CD14-positive monocyte (primary cell): ENCODE data around the gene ABHD11. TPM values are rescaled to one million over a fixed set of nuclear protein-coding genes. Genes with fewer than 3 reads are reported as not detected.
A peak's percentile ranks its signal among the peaks of the same experiment; 100 is the strongest.
"Not testable (repeated sequence)": the region's sequence is repeated elsewhere in the genome, so short reads cannot be mapped to it uniquely, and the experiment has no call there.

Source experiments
- DNase-seq, 3 donors: peaks; one replicate each; pipeline ENCODE4 v3.0.0-alpha.2; 2011 to 2022
- H2AFZ ChIP-seq: 2 replicates; pipeline ENCODE4 v1.6.0; 2012; ENCODE audit warnings: mild to moderate bottlenecking, low read depth, low read length, inconsistent platforms; ENCODE audit not compliant: insufficient read depth, poor library complexity, severe bottlenecking
- H3K27ac ChIP-seq, 2 donors: 1 replicate in 1 of 2; 2 replicates in 1 of 2; pipeline ENCODE4 v1.5.1; 2012 to 2013; ENCODE audit warnings: low read length in 2 of 2, control low read depth in 1 of 2, inconsistent platforms in 1 of 2, low read depth in 1 of 2, mild to moderate bottlenecking in 1 of 2
- H3K27me3 ChIP-seq, 2 donors: one replicate each; pipeline versions ENCODE4 v1.6.0 to v1.6.1; 2011 to 2013; ENCODE audit warnings: low read length in 2 of 2; ENCODE audit not compliant: control insufficient read depth in 2 of 2, insufficient read depth in 2 of 2
- H3K36me3 ChIP-seq, 2 donors: replicated peaks in 1 of 2; 1 replicate in 1 of 2; 2 replicates in 1 of 2; pipeline versions ENCODE4 v1.5.1 to v1.6.1; 2012 to 2013; ENCODE audit warnings: low read length in 2 of 2, control low read depth in 1 of 2, inconsistent platforms in 1 of 2, mild to moderate bottlenecking in 1 of 2; ENCODE audit not compliant: insufficient read depth in 2 of 2, control insufficient read depth in 1 of 2
- H3K4me1 ChIP-seq, 2 donors: 1 replicate in 1 of 2; 2 replicates in 1 of 2; pipeline versions ENCODE4 v1.5.1 to v1.6.1; 2012 to 2013; ENCODE audit warnings: low read length in 2 of 2, control low read depth in 1 of 2, inconsistent platforms in 1 of 2, mild to moderate bottlenecking in 1 of 2, moderate library complexity in 1 of 2; ENCODE audit not compliant: insufficient read depth in 2 of 2, control insufficient read depth in 1 of 2
- H3K4me2 ChIP-seq: replicated peaks from 2 replicates; pipeline ENCODE3; 2012; ENCODE audit warnings: low read length, moderate library complexity, mild to moderate bottlenecking; ENCODE audit not compliant: poor library complexity, severe bottlenecking; ENCODE audit errors: extremely low read depth
- H3K4me3 ChIP-seq, 3 experiments: fragments of 200-600 bp in 1 of 3; sonication (generic) in 1 of 3; replicated peaks in 1 of 3; 1 replicate in 2 of 3; 2 replicates in 1 of 3; pipeline ENCODE4 v1.5.1; 2011 to 2013; ENCODE audit warnings: low read length in 3 of 3, mild to moderate bottlenecking in 3 of 3, control low read depth in 2 of 3, low read depth in 2 of 3, inconsistent platforms in 1 of 3, moderate library complexity in 1 of 3
- H3K79me2 ChIP-seq: 2 replicates; pipeline ENCODE4 v1.6.0; 2012; ENCODE audit warnings: mild to moderate bottlenecking, control low read depth, inconsistent platforms, low read length, moderate library complexity; ENCODE audit not compliant: insufficient read depth
- H3K9ac ChIP-seq: 2 replicates; pipeline ENCODE4 v1.6.0; 2017; ENCODE audit warnings: low read length, mild to moderate bottlenecking; ENCODE audit not compliant: insufficient read depth, poor library complexity, severe bottlenecking
- H3K9me3 ChIP-seq, 2 donors: replicated peaks in 1 of 2; 1 replicate in 1 of 2; 2 replicates in 1 of 2; pipeline versions ENCODE4 v1.5.1 to v1.6.1; 2012 to 2013; ENCODE audit warnings: low read length in 2 of 2, control low read depth in 1 of 2; ENCODE audit not compliant: control insufficient read depth in 1 of 2, insufficient read depth in 1 of 2
- H4K20me1 ChIP-seq: 2 replicates; pipeline ENCODE4 v1.6.0; 2012; ENCODE audit warnings: mild to moderate bottlenecking, low read length, control low read depth, moderate library complexity; ENCODE audit not compliant: insufficient read depth
- H3K27ac Mint-ChIP-seq, 7 donors: one replicate each; pipeline ENCODE4 v1.8.0; 2020; ENCODE audit warnings: mild to moderate bottlenecking in 7 of 7, mixed read lengths in 7 of 7, moderate library complexity in 6 of 7, inconsistent platforms in 2 of 7
- H3K27me3 Mint-ChIP-seq, 3 donors: one replicate each; pipeline ENCODE4 v1.8.0; 2021 to 2022; ENCODE audit warnings: low read depth in 3 of 3, mild to moderate bottlenecking in 3 of 3, mixed read lengths in 3 of 3, moderate library complexity in 3 of 3, inconsistent platforms in 1 of 3
- H3K36me3 Mint-ChIP-seq, 2 donors: one replicate each; pipeline ENCODE4 v1.8.0; 2020; ENCODE audit warnings: mixed read lengths in 2 of 2, inconsistent platforms in 1 of 2, mild to moderate bottlenecking in 1 of 2
- H3K4me1 Mint-ChIP-seq: one replicate; pipeline ENCODE4 v1.8.0; 2020; ENCODE audit warnings: mild to moderate bottlenecking, mixed read lengths
- H3K4me3 Mint-ChIP-seq, 2 donors: one replicate each; pipeline ENCODE4 v1.8.0; 2020; ENCODE audit warnings: mild to moderate bottlenecking in 2 of 2, mixed read lengths in 2 of 2, moderate library complexity in 1 of 2
- H3K9me3 Mint-ChIP-seq, 7 donors: one replicate each; pipeline ENCODE4 v1.8.0; 2020 to 2022; ENCODE audit warnings: mixed read lengths in 7 of 7, mild to moderate bottlenecking in 6 of 7, moderate library complexity in 6 of 7, inconsistent platforms in 2 of 7
- WGBS: methylation state at CpG from one replicate; pipeline ENCODE4 v1.1.5; 2013; ENCODE audit warnings: missing lambda C conversion rate; ENCODE audit not compliant: insufficient coverage; 5-methylcytosine and 5-hydroxymethylcytosine counted together
- intact Hi-C, 2 donors: fragments of 100-400 bp; cut with micrococcal nuclease; formaldehyde crosslinking; loops; one replicate each; pipeline versions ENCODE4 v1.15.0 to v1.15.1; 2023
- polyA minus RNA-seq: library from RNA; depleted of rRNA, polyadenylated mRNA; stranded (reverse); fragments of >200 nt; gene quantifications from 2 replicates; pipeline ENCODE4 v1.2.3, GENCODE V29; 2012
- polyA plus RNA-seq, 3 donors: library from polyadenylated mRNA; depleted of rRNA in 1 of 3; unstranded in 2 of 3; stranded (reverse) in 1 of 3; fragments of 300-500 nt in 2 of 3; fragments of >200 nt in 1 of 3; fragmentation: Illumina TruSeq in 2 of 3; gene quantifications; 1 replicate in 2 of 3; 2 replicates in 1 of 3; pipeline ENCODE4 v1.2.3, GENCODE V29; 2012 to 2021
- total RNA-seq, 12 experiments: library from RNA in 1 of 12; stranded (reverse) in 1 of 12; fragments of 120-200 nt in 1 of 12; gene quantifications; one replicate each; pipeline ENCODE4 v1.2.4 and lab custom pipeline; 2013 to 2026; ENCODE audit warnings: mixed read lengths in 6 of 12, inconsistent platforms in 1 of 12
- TF ChIP-seq, protein P1 (sequence below): fragments of 200-600 bp; IDR thresholded peaks from one replicate; pipeline ENCODE4 v1.8.0; 2022; ENCODE audit warnings: antibody characterized with exemption, mild to moderate bottlenecking

Gene ABHD11, protein sequence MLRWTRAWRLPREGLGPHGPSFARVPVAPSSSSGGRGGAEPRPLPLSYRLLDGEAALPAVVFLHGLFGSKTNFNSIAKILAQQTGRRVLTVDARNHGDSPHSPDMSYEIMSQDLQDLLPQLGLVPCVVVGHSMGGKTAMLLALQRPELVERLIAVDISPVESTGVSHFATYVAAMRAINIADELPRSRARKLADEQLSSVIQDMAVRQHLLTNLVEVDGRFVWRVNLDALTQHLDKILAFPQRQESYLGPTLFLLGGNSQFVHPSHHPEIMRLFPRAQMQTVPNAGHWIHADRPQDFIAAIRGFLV
- total RNA-seq (2013), result 16.9 TPM
- polyA plus RNA-seq (10 to 100 TPM; 20.3 to 23.5 (median 22.1) TPM), polyA minus RNA-seq (14.5 and 20.1 TPM in 2 replicates), total RNA-seq (lab: John Stamatoyannopoulos, UW) (1.1 to 5.0 (median 3.1) reads per million in 11 experiments)

DNA sequence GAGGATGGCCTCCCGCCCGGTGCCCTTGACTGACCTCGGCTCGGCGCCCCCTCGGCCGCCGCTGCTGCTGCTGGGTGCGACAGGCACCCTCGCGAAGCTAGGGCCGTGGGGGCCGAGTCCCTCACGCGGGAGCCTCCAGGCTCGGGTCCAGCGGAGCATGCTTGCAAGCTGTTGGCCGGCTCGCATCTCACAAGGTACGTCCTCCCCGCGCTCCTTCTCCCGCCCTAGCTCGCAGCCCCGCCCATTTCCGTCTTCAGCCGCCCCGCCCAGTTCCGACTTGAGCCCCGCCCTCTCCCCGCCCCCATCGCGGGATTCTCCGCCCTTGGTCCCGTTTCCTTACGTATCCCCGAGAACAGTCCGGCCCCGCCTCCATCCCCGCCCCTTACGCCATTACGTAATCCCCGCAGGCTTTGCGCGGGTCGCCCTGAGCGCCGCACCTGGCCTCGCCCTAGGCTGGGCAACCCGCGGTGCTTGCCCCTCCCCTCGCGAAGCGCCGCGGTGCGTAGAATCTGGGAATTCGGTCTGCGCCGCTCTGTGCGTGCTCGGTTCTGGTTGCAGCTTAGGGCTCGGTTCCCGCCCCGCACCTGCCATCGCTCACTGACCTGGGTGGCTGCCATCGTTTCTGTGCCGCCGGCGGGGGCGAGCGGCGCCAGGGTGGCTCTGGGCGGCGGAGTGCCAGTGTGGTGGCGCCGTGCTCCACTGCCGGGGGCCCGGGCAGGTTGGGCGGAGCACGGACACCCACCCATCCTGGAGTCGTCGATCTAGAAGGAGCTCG is at the start of gene ABHD11:
ABHD11 (minus strand) TSS at position 191 of the 775 bp plus-strand sequence; CDS start at position 159, 32 bp downstream.
- H3K9ac ChIP-seq, result peak within 1 kb of the TSS; percentile 74
- intact Hi-C loops, result loop anchor here (5.0 to 10.0 kb wide), 2 partner anchors 56 to 116 kb away; partner anchors contain the start of genes BUD23 (in 2 of the 2) and DNAJC30 (in 2 of the 2)
- Mint-ChIP-seq H3K9me3 (peaks cover 0 to 7% (median 3%) of the 10 kb centered on the region in 7 donors), H3K36me3 (peaks cover 12 to 23% of the 10 kb centered on the region in 2 donors), H3K27me3 (peaks cover 12 to 30% (median 29%) of the 10 kb centered on the region in 3 donors), H3K4me1 (peaks cover 20% of the 10 kb centered on the region), H3K4me3 (peak within 1 kb of the TSS; percentile 93), H3K27ac (peak within 1 kb of the TSS; percentile 78 to 95 (median 90))
- peak within 1 kb of the TSS; percentile 99 for H2AFZ ChIP-seq
- peaks cover 13 to 15% of the 10 kb centered on the region in 2 donors for H3K36me3 ChIP-seq
- peak within 1 kb of the TSS; percentile 93 for H3K4me2 ChIP-seq
- peak within 1 kb of the TSS; percentile 62 to 77 for H3K27ac ChIP-seq
- DNase-seq, result peak; percentile 84 to 95 (median 93)
- peaks cover 0 to 12% of the 10 kb centered on the region in 2 donors for H3K27me3 ChIP-seq
- H3K4me1 ChIP-seq, result peaks cover 26 to 36% of the 10 kb centered on the region in 2 donors
- TF ChIP-seq, protein P1, sequence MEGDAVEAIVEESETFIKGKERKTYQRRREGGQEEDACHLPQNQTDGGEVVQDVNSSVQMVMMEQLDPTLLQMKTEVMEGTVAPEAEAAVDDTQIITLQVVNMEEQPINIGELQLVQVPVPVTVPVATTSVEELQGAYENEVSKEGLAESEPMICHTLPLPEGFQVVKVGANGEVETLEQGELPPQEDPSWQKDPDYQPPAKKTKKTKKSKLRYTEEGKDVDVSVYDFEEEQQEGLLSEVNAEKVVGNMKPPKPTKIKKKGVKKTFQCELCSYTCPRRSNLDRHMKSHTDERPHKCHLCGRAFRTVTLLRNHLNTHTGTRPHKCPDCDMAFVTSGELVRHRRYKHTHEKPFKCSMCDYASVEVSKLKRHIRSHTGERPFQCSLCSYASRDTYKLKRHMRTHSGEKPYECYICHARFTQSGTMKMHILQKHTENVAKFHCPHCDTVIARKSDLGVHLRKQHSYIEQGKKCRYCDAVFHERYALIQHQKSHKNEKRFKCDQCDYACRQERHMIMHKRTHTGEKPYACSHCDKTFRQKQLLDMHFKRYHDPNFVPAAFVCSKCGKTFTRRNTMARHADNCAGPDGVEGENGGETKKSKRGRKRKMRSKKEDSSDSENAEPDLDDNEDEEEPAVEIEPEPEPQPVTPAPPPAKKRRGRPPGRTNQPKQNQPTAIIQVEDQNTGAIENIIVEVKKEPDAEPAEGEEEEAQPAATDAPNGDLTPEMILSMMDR, result no peak
- H3K79me2 ChIP-seq, result peaks cover 5% of the 10 kb centered on the region
- H3K9me3 ChIP-seq, result peaks cover 0 to 7% of the 10 kb centered on the region in 2 donors
- H3K4me3 ChIP-seq, result peak within 1 kb of the TSS; percentile 60 to 87 (median 78)
- under 1% methylated on average over 79 of the region's 84 CpGs for WGBS
- peaks cover 12% of the 10 kb centered on the region for H4K20me1 ChIP-seq

DNA sequence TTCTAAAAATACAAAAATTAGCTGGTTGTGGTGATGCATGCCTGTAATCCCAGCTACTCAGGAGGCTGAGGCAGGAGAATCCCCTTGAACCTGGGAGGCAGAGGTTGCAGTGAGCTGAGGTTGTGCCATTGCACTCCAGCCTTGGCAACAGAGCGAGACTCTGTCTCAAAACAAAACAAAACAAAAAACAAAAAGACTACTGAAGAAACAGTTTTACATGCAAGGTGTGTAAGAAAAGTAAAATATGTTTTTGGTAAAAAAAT is 49.1 kb upstream of the ABHD11 start:
- H3K27ac Mint-ChIP-seq, H3K27ac ChIP-seq, H3K9me3 ChIP-seq, H3K4me1 ChIP-seq, H2AFZ ChIP-seq, H3K79me2 ChIP-seq, DNase-seq, H3K4me2 ChIP-seq, intact Hi-C loops, H3K36me3 ChIP-seq, H3K36me3 Mint-ChIP-seq, H3K4me1 Mint-ChIP-seq, H4K20me1 ChIP-seq, H3K27me3 ChIP-seq, H3K4me3 ChIP-seq, H3K9ac ChIP-seq, H3K27me3 Mint-ChIP-seq, H3K4me3 Mint-ChIP-seq: not testable (repeated sequence)
- H3K9me3 Mint-ChIP-seq, result peaks cover 5 to 21% (median 14%) of the 10 kb centered on the region in 7 donors
- no CpG with 5 or more reads among the region's 1 CpG for WGBS
